Tibial artery (tissue), 4 donors: ENCODE data around the gene NDUFC1.
"Not testable (repeated sequence)": the region's sequence is repeated elsewhere in the genome, so short reads cannot be mapped to it uniquely, and the experiment has no call there.

ENCODE experiments used
- DNase-seq, 2 donors: peaks; one replicate each; pipeline ENCODE4 v3.0.0-alpha.2; 2019
- H3K27ac ChIP-seq, 2 donors: fragments of 200-600 bp; sonication (generic) in 1 of 2; 1 replicate in 1 of 2; 2 replicates in 1 of 2; pipeline ENCODE4 v1.5.1; 2018 to 2019; ENCODE audit warnings: mild to moderate bottlenecking in 1 of 2
- H3K27me3 ChIP-seq, 2 donors: fragments of 200-600 bp; sonication (generic) in 1 of 2; one replicate each; pipeline versions ENCODE4 v1.5.1 to v1.6.0; 2016 to 2019
- H3K36me3 ChIP-seq, 3 donors: fragments of 200-600 bp; sonication (generic) in 2 of 3; one replicate each; pipeline ENCODE4 v1.5.1; 2016 to 2019; ENCODE audit warnings: mild to moderate bottlenecking in 2 of 3
- H3K4me1 ChIP-seq, 4 donors: fragments of 200-600 bp; sonication (generic) in 2 of 4; 1 replicate in 3 of 4; 2 replicates in 1 of 4; pipeline ENCODE4 v1.5.1; 2016 to 2019
- H3K4me3 ChIP-seq, 2 donors: fragments of 200-600 bp; sonication (generic) in 1 of 2; 1 replicate in 1 of 2; 2 replicates in 1 of 2; pipeline ENCODE4 v1.5.1; 2018 to 2019; ENCODE audit warnings: mild to moderate bottlenecking in 2 of 2
- H3K9me3 ChIP-seq, 3 donors: fragments of 200-600 bp; sonication (generic) in 1 of 3; one replicate each; pipeline ENCODE4 v1.5.1; 2016 to 2019
- intact Hi-C: fragments of 100-400 bp; cut with DNase I; formaldehyde crosslinking; loops from one replicate; pipeline ENCODE4 v1.15.0; 2023; ENCODE audit warnings: low total_unique reads
- TF ChIP-seq, protein P1 (sequence below), 2 experiments: fragments of 200-600 bp in 1 of 2; fragments of 450-650 bp in 1 of 2; IDR thresholded peaks; one replicate each; pipeline ENCODE4 v1.5.1; 2017 to 2019; ENCODE audit warnings: antibody characterized with exemption in 2 of 2, mild to moderate bottlenecking in 1 of 2, moderate library complexity in 1 of 2

The NDUFC1 gene

DNA sequence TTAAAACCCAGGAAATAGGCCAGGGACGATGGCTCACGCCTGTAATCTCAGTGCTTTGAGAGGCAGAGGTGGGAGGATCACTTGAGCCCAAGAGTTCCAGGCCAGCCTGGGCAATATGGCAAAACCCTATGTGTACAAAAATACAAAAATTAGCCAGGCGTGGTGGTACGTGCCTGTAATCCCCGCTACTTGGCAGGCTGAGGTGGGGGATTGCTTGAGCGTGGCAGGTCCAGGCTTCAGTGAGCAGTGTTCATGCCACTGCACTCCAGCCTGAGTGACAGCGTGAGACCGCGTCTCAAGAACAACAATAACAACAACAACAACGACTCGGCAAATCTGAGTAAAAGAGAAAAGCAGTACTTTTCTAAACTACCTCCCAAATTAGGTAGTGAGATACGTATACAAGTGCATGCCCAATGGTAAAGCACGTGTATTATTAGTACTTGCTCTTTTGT lies 13.0 kb upstream of the NDUFC1 start:
- no peak for DNase-seq
- Histone ChIP-seq H3K4me1 (peaks cover 0 to 37% (median 5%) of the 10 kb centered on the region in 4 donors), H3K9me3 (no peaks in the 10 kb centered on the region), H3K27ac (no peak overlapping the region), H3K4me3 (no peak overlapping the region), H3K27me3 (no peaks in the 10 kb centered on the region), H3K36me3 (no peaks in the 10 kb centered on the region)
- TF ChIP-seq, protein P1, sequence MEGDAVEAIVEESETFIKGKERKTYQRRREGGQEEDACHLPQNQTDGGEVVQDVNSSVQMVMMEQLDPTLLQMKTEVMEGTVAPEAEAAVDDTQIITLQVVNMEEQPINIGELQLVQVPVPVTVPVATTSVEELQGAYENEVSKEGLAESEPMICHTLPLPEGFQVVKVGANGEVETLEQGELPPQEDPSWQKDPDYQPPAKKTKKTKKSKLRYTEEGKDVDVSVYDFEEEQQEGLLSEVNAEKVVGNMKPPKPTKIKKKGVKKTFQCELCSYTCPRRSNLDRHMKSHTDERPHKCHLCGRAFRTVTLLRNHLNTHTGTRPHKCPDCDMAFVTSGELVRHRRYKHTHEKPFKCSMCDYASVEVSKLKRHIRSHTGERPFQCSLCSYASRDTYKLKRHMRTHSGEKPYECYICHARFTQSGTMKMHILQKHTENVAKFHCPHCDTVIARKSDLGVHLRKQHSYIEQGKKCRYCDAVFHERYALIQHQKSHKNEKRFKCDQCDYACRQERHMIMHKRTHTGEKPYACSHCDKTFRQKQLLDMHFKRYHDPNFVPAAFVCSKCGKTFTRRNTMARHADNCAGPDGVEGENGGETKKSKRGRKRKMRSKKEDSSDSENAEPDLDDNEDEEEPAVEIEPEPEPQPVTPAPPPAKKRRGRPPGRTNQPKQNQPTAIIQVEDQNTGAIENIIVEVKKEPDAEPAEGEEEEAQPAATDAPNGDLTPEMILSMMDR (IDR thresholded peaks at IDR 0.05): no peak
- intact Hi-C loops: no loop called here

DNA sequence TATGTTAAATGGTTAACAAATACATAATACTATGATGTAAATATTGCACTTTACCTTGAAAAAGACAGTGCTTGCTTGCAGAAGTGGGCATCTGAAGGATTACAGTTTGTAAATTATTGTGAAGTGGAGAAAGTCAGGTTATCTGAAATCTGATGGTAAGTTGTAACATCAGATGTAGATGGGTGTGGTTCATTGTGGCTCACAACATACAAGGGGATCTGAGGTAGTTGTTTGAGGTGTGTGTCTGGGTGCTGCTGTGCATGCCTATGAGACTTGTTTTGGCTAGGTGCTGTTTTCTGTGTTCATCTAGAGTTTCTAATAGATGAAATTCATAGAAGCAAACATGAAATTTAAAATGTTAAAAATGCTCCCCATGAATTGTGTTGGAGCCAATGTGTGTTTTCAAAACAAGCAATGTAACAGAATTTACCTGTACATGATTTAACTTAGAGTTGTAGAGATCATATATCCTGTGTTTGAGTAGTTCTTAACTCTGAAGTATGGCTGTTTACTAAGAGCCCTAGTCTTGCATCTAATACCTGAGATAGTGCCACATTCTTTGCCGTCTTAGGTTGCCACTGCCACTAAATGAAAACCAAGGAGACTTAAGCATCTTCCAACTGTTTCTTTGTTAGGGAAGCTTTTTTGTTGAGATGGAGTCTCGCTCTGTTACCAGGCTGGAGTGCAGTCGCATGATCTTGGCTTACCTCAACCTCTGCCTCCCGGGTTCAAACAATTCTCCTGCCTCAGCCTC lies 11.9 kb upstream of the NDUFC1 start:
- Histone ChIP-seq H3K27ac (no peak overlapping the region), H3K4me3 (no peak overlapping the region), H3K36me3 (no peaks in the 10 kb centered on the region), H3K4me1 (peaks cover 0 to 31% (median 5%) of the 10 kb centered on the region in 4 donors), H3K9me3 (no peaks in the 10 kb centered on the region), H3K27me3 (no peaks in the 10 kb centered on the region)
- TF ChIP-seq, protein P1 (IDR thresholded peaks at IDR 0.05): no peak
- intact Hi-C loops: no loop called here
- DNase-seq: no peak

DNA sequence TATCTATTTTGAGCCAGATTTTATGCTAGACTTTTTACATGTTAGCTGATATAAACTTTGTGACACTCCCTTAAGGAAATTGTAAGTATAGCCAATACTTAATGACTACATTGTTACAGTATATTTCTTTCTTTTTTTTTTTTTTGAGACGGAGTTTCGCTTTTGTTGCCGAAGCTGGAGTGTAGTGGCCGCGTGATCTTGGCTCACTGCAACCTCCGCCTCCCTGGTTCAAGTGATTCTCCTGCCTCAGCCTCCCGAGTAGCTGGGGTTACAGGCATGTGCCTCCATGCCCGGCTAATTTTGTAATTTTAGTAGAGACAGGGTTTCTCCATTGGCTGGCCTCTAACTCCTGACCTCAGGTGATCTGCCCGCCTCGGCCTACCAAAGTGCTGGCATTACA lies 11.1 kb upstream of the NDUFC1 start:
- H3K27ac ChIP-seq, DNase-seq, H3K36me3 ChIP-seq, H3K9me3 ChIP-seq, H3K4me3 ChIP-seq, H3K27me3 ChIP-seq, intact Hi-C loops: not testable (repeated sequence)
- peaks cover 0 to 28% (median 5%) of the 10 kb centered on the region in 4 donors for H3K4me1 ChIP-seq

DNA sequence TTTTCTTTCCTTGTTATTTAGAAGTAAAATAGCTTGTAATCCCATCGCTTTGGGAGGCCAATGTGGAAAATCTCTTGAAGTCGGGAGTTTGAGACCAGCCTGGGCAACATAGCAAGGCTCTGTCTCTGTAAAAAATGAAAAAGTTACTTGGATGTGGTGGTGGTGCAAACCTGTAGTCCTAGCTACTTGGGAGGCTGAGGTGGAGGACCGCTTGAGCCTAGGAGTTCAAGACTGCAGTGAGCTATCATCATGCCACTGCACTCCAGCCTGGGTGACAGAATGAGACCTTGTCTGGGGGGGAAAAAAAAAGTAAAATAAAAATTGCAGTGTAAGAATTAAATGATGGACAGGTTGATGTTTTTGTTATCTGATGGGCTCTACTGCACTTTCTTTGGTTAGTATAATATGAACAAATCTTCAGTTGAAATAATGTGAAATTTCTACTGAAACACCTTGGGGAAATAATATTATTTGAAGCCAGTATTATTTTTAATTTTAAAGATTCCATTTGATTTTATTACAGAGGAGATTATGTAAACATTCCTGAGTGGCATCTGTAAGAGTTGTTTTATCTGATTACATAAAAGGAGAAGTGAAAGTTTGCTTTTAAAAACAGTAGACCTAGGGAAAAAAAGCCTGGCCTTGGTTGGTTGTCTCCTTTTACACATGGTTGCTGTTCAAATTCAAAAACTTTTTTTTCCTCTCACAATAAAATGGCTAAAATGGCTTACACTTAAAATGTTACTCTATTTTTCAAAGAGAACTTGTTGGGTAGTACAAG lies 10.5 kb upstream of the NDUFC1 start:
- Histone ChIP-seq H3K27ac (no peak overlapping the region), H3K27me3 (no peaks in the 10 kb centered on the region), H3K9me3 (no peaks in the 10 kb centered on the region), H3K36me3 (no peaks in the 10 kb centered on the region), H3K4me3 (no peak overlapping the region), H3K4me1 (peaks cover 0 to 29% (median 5%) of the 10 kb centered on the region in 4 donors)
- intact Hi-C loops: no loop called here
- no peak for DNase-seq
- TF ChIP-seq, protein P1 (IDR thresholded peaks at IDR 0.05): no peak

DNA sequence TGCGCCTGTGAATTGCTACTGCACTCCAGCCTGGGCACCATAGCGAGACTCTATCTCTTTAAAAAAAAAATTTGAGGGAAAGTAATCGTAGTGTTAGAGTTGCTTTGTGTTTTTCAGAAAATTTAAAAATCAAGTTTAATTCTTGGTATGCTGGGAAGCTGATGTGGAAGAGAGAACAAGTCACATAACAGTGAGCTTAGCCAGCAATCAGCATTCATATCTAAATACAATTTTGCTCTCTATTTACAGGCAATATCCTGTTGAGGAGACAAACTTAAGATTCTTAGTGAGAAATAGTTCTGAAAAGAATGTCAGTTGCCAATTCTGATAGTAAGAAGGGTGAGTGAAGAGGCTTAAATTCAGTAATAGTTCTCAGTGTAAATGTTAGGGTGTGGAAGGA lies 9.6 kb upstream of the NDUFC1 start:
- Histone ChIP-seq H3K36me3 (no peaks in the 10 kb centered on the region), H3K4me1 (peaks cover 0 to 35% (median 6%) of the 10 kb centered on the region in 4 donors)

More for the DNA sequence above, 9.6 kb upstream of the NDUFC1 start:
- no peaks in the 10 kb centered on the region for H3K27me3 ChIP-seq
- TF ChIP-seq, protein P1 (IDR thresholded peaks at IDR 0.05): no peak
- DNase-seq: no peak
- no peaks in the 10 kb centered on the region for H3K9me3 ChIP-seq
- H3K27ac ChIP-seq: no peak overlapping the region
- intact Hi-C loops: no loop called here
- H3K4me3 ChIP-seq: no peak overlapping the region
